ENCODE data around the gene TAS2R14. TPM values are rescaled to one million over a fixed set of nuclear protein-coding genes. Genes with fewer than 3 reads are reported as not detected.

The TAS2R14 gene
- 1 to 10 TPM in 1 of 2 experiments, under 1 TPM in 1; 0.91 to 1.1 TPM for total RNA-seq
- 4.7 TPM for polyA plus RNA-seq (2013, experiment 1 of 2)
- polyA plus RNA-seq (2013, experiment 2 of 2), result 4.0 TPM
- total RNA-seq, result 0.07 to 8.1 (median 1.2) reads per million in 172 experiments

DNA sequence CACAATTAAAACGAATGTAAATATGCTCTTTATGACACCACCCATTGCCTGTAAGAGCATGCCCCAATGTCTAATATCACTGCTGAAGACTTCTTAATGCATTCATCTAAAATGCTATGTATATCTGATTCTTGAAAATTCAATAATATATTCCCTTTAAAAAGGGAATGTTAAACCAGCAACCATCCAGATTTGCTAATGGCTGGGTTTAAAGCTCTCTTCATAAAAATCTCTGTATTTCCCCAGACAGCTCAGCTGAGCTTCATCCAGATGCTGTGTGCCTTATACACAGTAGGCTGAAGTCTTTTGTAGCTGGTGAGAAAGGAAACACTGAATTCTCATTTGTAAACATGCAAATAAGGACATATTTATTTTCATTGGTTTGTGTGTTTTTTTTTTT is at the start of gene TAS2R14:
Gene TAS2R14 (minus strand): TSS at position 101 of the 400 bp plus-strand sequence. CDS start 56 bp downstream, at position 45.
- Histone ChIP-seq H3K27me3 (ENCODE audit: control insufficient read depth in 1 of 2, insufficient read depth in 2 of 2, low read length in 2 of 2) (no peaks in the 10 kb centered on the region), H3K4me1 (ENCODE audit: insufficient read depth, low read length) (no peaks in the 10 kb centered on the region), H3K27ac (ENCODE audit: low read depth in 1 of 2, low read length in 2 of 2) (no peak within 1 kb of the TSS), H3K4me3 (ENCODE audit: low read length) (no peak within 1 kb of the TSS), H3K9me3 (ENCODE audit: control insufficient read depth in 1 of 2, insufficient read depth in 1 of 2, low read length in 2 of 2) (no peaks in the 10 kb centered on the region), H3K36me3 (ENCODE audit: insufficient read depth, low read length) (no peaks in the 10 kb centered on the region)
- ChIA-PET CTCF (interaction anchor here (0.7 kb wide), 1 partner anchor 28 kb away, joined by 3 read pairs; no protein-coding TSS in a partner anchor), POLR2A (no interaction called here)
- H3K4me1 Mint-ChIP-seq (ENCODE audit: low read depth), result peaks cover 18% of the 10 kb centered on the region
- ATAC-seq (ENCODE audit: poor library complexity) (no peak), DNase-seq (no peak)
- H3K27ac Mint-ChIP-seq, result no peak within 1 kb of the TSS
- TF ChIP-seq CTCF (IDR thresholded peaks at IDR 0.05), result no peak
- H3K36me3 Mint-ChIP-seq (ENCODE audit: low read depth), result peaks cover 17% of the 10 kb centered on the region
- H3K9me3 Mint-ChIP-seq, result no peaks in the 10 kb centered on the region
- no peaks in the 10 kb centered on the region for H3K27me3 Mint-ChIP-seq
- intact Hi-C loops (cut with DNase I, micrococcal nuclease), result no loop called here
- H3K4me3 Mint-ChIP-seq, result no peak within 1 kb of the TSS

GRCh38 chr12:10986812-10987211 is 47.7 kb upstream of the TAS2R14 start, which contains the start of gene TAS2R50:
TSS of gene TAS2R50 (minus strand) at chr12:10986912. CDS start at chr12:10986860, 52 bp downstream.
- peaks cover 40% of the 10 kb centered on the region for H3K4me1 Mint-ChIP-seq (ENCODE audit: low read depth)
- no peaks in the 10 kb centered on the region for H3K36me3 ChIP-seq (ENCODE audit: insufficient read depth, low read length)
- H3K9me3 ChIP-seq (ENCODE audit: control insufficient read depth in 1 of 2, insufficient read depth in 1 of 2, low read length in 2 of 2), result no peaks in the 10 kb centered on the region
- H3K4me1 ChIP-seq (ENCODE audit: insufficient read depth, low read length), result peaks cover 13% of the 10 kb centered on the region
- no peak for TF ChIP-seq CTCF (IDR thresholded peaks at IDR 0.05)
- H3K27ac Mint-ChIP-seq, result no peak within 1 kb of the TSS
- ChIA-PET POLR2A (no interaction called here), CTCF (interaction anchor here (0.6 kb wide), 1 partner anchor 955 kb away, joined by 3 read pairs; no protein-coding TSS in a partner anchor)
- ATAC-seq (ENCODE audit: poor library complexity) (no peak), DNase-seq (no peak)
- peaks cover 12% of the 10 kb centered on the region for H3K36me3 Mint-ChIP-seq (ENCODE audit: low read depth)
- H3K27me3 Mint-ChIP-seq, result no peaks in the 10 kb centered on the region
- H3K4me3 Mint-ChIP-seq, result no peak within 1 kb of the TSS
- no peaks in the 10 kb centered on the region for H3K27me3 ChIP-seq (ENCODE audit: control insufficient read depth in 1 of 2, insufficient read depth in 2 of 2, low read length in 2 of 2)
- peaks cover 4% of the 10 kb centered on the region for H3K9me3 Mint-ChIP-seq
- H3K27ac ChIP-seq (ENCODE audit: low read depth in 1 of 2, low read length in 2 of 2), result no peak within 1 kb of the TSS
- no peak within 1 kb of the TSS for H3K4me3 ChIP-seq (ENCODE audit: low read length)
- intact Hi-C loops (cut with DNase I, micrococcal nuclease), result no loop called here

GRCh38 chr12:10982244-10982643 is 43.2 kb upstream of the TAS2R14 start:
- no peak for TF ChIP-seq CTCF (IDR thresholded peaks at IDR 0.05)
- Histone ChIP-seq H3K4me3 (ENCODE audit: low read length) (no peak overlapping the region), H3K27ac (ENCODE audit: low read depth in 1 of 2, low read length in 2 of 2) (no peak overlapping the region), H3K4me1 (ENCODE audit: insufficient read depth, low read length) (peaks cover 18% of the 10 kb centered on the region), H3K27me3 (ENCODE audit: control insufficient read depth in 1 of 2, insufficient read depth in 2 of 2, low read length in 2 of 2) (no peaks in the 10 kb centered on the region), H3K9me3 (ENCODE audit: control insufficient read depth in 1 of 2, insufficient read depth in 1 of 2, low read length in 2 of 2) (no peaks in the 10 kb centered on the region), H3K36me3 (ENCODE audit: insufficient read depth, low read length) (no peaks in the 10 kb centered on the region)
- H3K36me3 Mint-ChIP-seq (ENCODE audit: low read depth), result no peaks in the 10 kb centered on the region
- H3K9me3 Mint-ChIP-seq, result no peaks in the 10 kb centered on the region
- peak overlapping the region; percentile 55 for H3K4me3 Mint-ChIP-seq
- H3K4me1 Mint-ChIP-seq (ENCODE audit: low read depth), result peaks cover 67% of the 10 kb centered on the region
- ATAC-seq (ENCODE audit: poor library complexity), result peak; percentile 92
- ChIA-PET POLR2A (interaction anchor here (0.6 to 2.0 kb wide), 3 partner anchors 14 to 563 kb away, joined by 6 to 15 read pairs (median 6); partner anchors contain the start of gene SMIM10L1), CTCF (no interaction called here)
- no peaks in the 10 kb centered on the region for H3K27me3 Mint-ChIP-seq
- H3K27ac Mint-ChIP-seq, result peak overlapping the region; percentile 57
- peak in 11 of 14 experiments; percentile 0 to 91 (median 22) for DNase-seq
- intact Hi-C loops (cut with DNase I, micrococcal nuclease), result loop anchor here in 1 of 2 experiments (1.0 kb wide), 1 partner anchor 22 kb away; no protein-coding TSS in a partner anchor
